ENCODE measurements around the gene ADCY3. TPM values are rescaled to one million over a fixed set of nuclear protein-coding genes. Genes with fewer than 3 reads are reported as not detected.
A peak's percentile ranks its signal among the peaks of the same experiment; 100 is the strongest.

The ADCY3 gene
- total and polyA plus RNA-seq, 2 of the 4 experiments (the other 2 are of a cell fraction) = 17.4 to 46.1 TPM

- H2AFZ ChIP-seq (replicated peaks; ENCODE audit: low read length, poor library complexity) = peak overlapping the region; percentile 87
- no peaks in the 10 kb centered on the region for H3K9me3 ChIP-seq (ENCODE audit: control insufficient read depth, insufficient read depth, low read length)
- no peak overlapping the region for H3K4me3 ChIP-seq (ENCODE audit: insufficient read depth, low read depth, low read length)
- no peak overlapping the region for H3K18ac ChIP-seq (ENCODE audit: low read depth, low read length)
- no peak overlapping the region for H3K27ac ChIP-seq (ENCODE audit: insufficient read depth, low read length)
- H2BK15ac ChIP-seq (ENCODE audit: low read depth, low read length) = no peak overlapping the region
- H3K4ac ChIP-seq (ENCODE audit: low read depth, low read length) = no peak overlapping the region
- H4K91ac ChIP-seq (ENCODE audit: insufficient read depth, low read depth, low read length) = no peak overlapping the region
- H2BK20ac ChIP-seq (ENCODE audit: low read depth, low read length) = no peak overlapping the region
- no peaks in the 10 kb centered on the region for H3K79me1 ChIP-seq (ENCODE audit: low read depth in 1 of 2, low read length in 2 of 2)
- ATAC-seq (ENCODE audit: low read depth) = no peak
- peak overlapping the region; percentile 36; the same call in 1 of the 2 replicates for H2AK5ac ChIP-seq (ENCODE audit: low read depth, low read length)
- H2BK5ac ChIP-seq (ENCODE audit: low read depth, low read length, poor library complexity, severe bottlenecking) = no peak overlapping the region
- H3K56ac ChIP-seq (ENCODE audit: extremely low read depth, insufficient read depth, low read length) = no peak overlapping the region
- ChIA-PET POLR2A (ENCODE audit: unreplicated experiment) (no interaction called here), CTCF (no interaction called here)
- WGBS, 2 experiments (ENCODE audit: extremely low coverage in 2 of 2, insufficient read length in 1 of 2) = 100% methylated on average over 6 of the region's 14 CpGs; no CpG with 5 or more reads in 1 of the 2 experiments
- no peaks in the 10 kb centered on the region for H3K36me3 ChIP-seq (ENCODE audit: control insufficient read depth, insufficient read depth, low read length)
- no peak overlapping the region for H3K4me2 ChIP-seq (ENCODE audit: low read depth, low read length)
- intact Hi-C loops (cut with micrococcal nuclease) (no loop called here), dilution Hi-C loops (cut with HindIII; ENCODE audit: low sequenced_read_pairs, unreplicated experiment) (no loop called here), in situ Hi-C loops (cut with MboI; ENCODE audit: low sequenced_read_pairs) (no loop called here)
- TF ChIP-seq MAZ (IDR thresholded peaks at IDR 0.05; ENCODE audit: borderline replicate concordance, low read depth, low read length) = no peak
- no peak overlapping the region for H4K5ac ChIP-seq (ENCODE audit: low read depth, low read length)
- DNase-seq = no peak
- H4K8ac ChIP-seq (ENCODE audit: low read depth in 2 of 2, low read length in 2 of 2) = no peak overlapping the region
- H3K23ac ChIP-seq (ENCODE audit: low read depth, low read length) = no peak overlapping the region
- no peak overlapping the region for H2AK9ac ChIP-seq (replicated peaks; ENCODE audit: low read depth, low read length, poor library complexity)
- BruUV-seq (replicated peaks) = no TSS peak
- no peak overlapping the region for H3K14ac ChIP-seq (replicated peaks; ENCODE audit: low read depth, low read length)
- no peak overlapping the region for H2BK120ac ChIP-seq (ENCODE audit: low read depth, low read length)
- H3K9ac ChIP-seq (ENCODE audit: low read depth, low read length) = no peak overlapping the region
- H3K4me1 ChIP-seq (ENCODE audit: control insufficient read depth, insufficient read depth, low read length) = peaks cover 3% of the 10 kb centered on the region
- H3K9me1 ChIP-seq (ENCODE audit: insufficient read depth, low read length) = peaks cover 13% of the 10 kb centered on the region
- no peaks in the 10 kb centered on the region for H3K27me3 ChIP-seq (ENCODE audit: control insufficient read depth, insufficient read depth, low read length)
- no peaks in the 10 kb centered on the region for H4K20me1 ChIP-seq (ENCODE audit: insufficient read depth, low read length)
Measured at GRCh38 chr2:24926220-24926601, 6.2 kb upstream of the ADCY3 start.

Data from IMR-90 (cell line).